AG09319 (cell line): ENCODE data around the gene CEP250.
"Not testable (repeated sequence)": the region's sequence is repeated elsewhere in the genome, so short reads cannot be mapped to it uniquely, and the experiment has no call there.

ENCODE experiments used
- DNase-seq: peaks from one replicate; pipeline ENCODE4 v3.0.0-alpha.2; 2010; ENCODE audit warnings: low read depth; ENCODE audit errors: extremely low read depth
- CTCF ChIP-seq: IDR thresholded peaks from 2 replicates; pipeline ENCODE4 v1.5.1; 2011; ENCODE audit warnings: low read depth, mild to moderate bottlenecking, inconsistent platforms, low read length, moderate library complexity

CEP250 gene

DNA sequence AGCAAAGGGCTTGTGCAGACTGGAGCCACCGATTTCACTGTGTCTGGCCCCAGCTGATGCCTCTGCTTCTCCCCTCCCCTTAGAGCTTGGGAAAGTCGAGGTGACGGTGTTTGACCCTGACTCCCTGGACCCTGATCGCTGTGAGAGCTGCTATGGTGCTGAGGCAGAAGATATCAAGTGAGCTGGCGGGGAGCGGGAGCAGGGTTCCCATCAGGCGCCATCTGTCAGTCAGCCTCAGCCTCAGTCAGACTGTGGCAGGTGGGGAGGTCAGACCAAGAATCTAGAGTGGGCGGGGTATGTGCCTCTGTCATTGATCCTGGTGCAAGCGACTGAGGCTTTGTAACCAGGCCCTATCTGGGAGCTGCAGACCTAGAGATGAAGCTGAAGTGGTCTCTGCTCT is 91.9 kb downstream of the CEP250 start:
- no peak for TF ChIP-seq CTCF
- no peak for DNase-seq

DNA sequence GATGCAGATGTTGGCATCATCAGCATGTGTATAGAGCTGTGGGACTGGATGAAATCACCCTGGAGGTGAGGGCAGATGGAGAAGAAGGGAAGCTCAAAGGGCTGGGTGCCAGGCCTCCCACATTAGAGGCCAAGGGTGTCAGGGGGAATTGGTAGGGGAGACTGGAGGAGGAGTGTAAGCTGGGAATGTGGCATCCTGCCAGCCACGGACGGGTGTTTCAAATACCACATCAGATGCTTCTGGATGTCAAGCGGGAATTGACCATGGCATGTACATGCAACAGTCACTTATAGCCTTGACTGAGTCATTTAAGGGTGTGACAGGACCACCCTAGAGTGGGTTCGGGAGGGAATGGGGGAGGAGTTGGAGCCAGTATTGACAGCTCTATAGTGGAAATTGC is 96.1 kb downstream of the CEP250 start:
- no peak for TF ChIP-seq CTCF

DNA sequence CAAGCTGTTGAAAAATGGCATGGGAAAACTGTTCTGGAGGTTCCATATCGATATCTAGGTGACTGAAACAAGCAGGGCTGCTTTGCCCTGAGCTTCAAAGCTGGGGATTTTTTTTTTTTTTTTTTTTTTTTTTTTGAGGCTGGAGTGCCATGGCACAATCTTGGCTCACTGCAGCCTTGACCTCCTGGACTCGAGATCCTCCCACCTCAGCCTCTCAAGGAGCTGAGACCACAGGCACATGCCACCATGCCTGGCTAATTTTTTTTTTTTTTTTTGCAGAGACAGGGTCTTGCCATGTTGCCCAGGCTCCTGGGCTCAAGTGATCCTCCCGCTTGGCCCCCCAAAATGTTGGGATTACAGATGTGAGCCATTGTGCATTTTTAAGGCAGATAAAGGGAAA is 97.5 kb downstream of the CEP250 start:
- no peak for DNase-seq
- TF ChIP-seq CTCF, result no peak

More for the DNA sequence above, 96.1 kb downstream of the CEP250 start:
- no peak for DNase-seq

GRCh38 chr20:35555461-35555860 is 100.1 kb downstream of the CEP250 start:
- not testable (repeated sequence) for DNase-seq

- no peak for DNase-seq
- TF ChIP-seq CTCF, result no peak
Measured at GRCh38 chr20:35555951-35556645, 100.7 kb downstream of the CEP250 start.

- TF ChIP-seq CTCF, result no peak
- DNase-seq, result no peak
Measured at GRCh38 chr20:35556871-35557270, 101.5 kb downstream of the CEP250 start.

GRCh38 chr20:35558451-35558850 is 103.1 kb downstream of the CEP250 start:
- TF ChIP-seq CTCF, result no peak
- DNase-seq, result no peak
